ENCODE data around the gene SEMA3E. TPM values are rescaled to one million over a fixed set of nuclear protein-coding genes. Genes with fewer than 3 reads are reported as not detected.

The SEMA3E gene
- total RNA-seq, 1 donor from 2014 or later = 4.6 TPM

DNA sequence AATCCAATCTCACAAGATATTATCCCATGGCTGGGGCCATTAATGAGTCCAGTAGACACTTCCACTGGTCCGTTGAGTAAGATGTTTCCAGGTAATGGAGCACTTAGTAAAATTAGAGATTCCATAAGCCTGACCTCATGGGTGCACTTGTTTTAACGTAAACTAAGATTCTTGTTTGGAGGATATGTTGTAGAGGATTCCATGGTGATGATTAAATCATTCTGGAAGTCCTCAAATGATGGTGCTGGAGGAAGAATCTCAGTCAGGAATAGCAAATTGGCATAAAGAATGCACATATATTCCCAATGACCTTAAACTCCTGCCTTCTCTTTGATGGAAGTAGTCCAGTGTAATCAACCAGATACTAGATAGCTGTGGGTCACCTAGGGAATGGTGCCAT is 324.3 kb downstream of the SEMA3E start:
- H3K27ac Mint-ChIP-seq (ENCODE audit: unreplicated experiment) = no peak overlapping the region
- H3K36me3 ChIP-seq (ENCODE audit: insufficient read depth, low read length) = no peaks in the 10 kb centered on the region
- H3K9me3 ChIP-seq (ENCODE audit: insufficient read depth, low read depth, low read length) = no peaks in the 10 kb centered on the region
- H3K9ac ChIP-seq (ENCODE audit: low read length) = no peak overlapping the region
- H3K4me1 Mint-ChIP-seq (ENCODE audit: low read depth, unreplicated experiment) = no peaks in the 10 kb centered on the region
- H3K4me2 ChIP-seq (ENCODE audit: low read length) = no peak overlapping the region
- no peaks in the 10 kb centered on the region for H3K27me3 Mint-ChIP-seq (ENCODE audit: low read depth, unreplicated experiment)
- no peaks in the 10 kb centered on the region for H3K79me2 ChIP-seq (ENCODE audit: insufficient read depth, low read length)
- DNase-seq (ENCODE audit: low read depth) = no peak
- H2AFZ ChIP-seq (ENCODE audit: low read depth, low read length) = no peak overlapping the region
- H4K20me1 ChIP-seq (ENCODE audit: insufficient read depth, low read length) = no peaks in the 10 kb centered on the region
- H3K27me3 ChIP-seq (ENCODE audit: insufficient read depth, low read length) = no peaks in the 10 kb centered on the region
- H3K4me3 Mint-ChIP-seq (ENCODE audit: unreplicated experiment) = no peak overlapping the region
- H3K4me1 ChIP-seq (ENCODE audit: insufficient read depth, low read length) = no peaks in the 10 kb centered on the region
- no peaks in the 10 kb centered on the region for H3K36me3 Mint-ChIP-seq (ENCODE audit: low read depth, unreplicated experiment)
- H3K4me3 ChIP-seq (ENCODE audit: insufficient read depth, low read depth, low read length) = no peak overlapping the region
- no peak overlapping the region for H3K27ac ChIP-seq (ENCODE audit: low read depth, low read length)
- no peaks in the 10 kb centered on the region for H3K9me3 Mint-ChIP-seq (ENCODE audit: unreplicated experiment)
- FAIRE-seq = no peak
- no peak for TF ChIP-seq EZH2 (IDR thresholded peaks at IDR 0.05; ENCODE audit: insufficient read depth, low read length)
- no peak for TF ChIP-seq CTCF (IDR thresholded peaks at IDR 0.05; ENCODE audit: insufficient read depth, low read depth, low read length)

- no peaks in the 10 kb centered on the region for H3K27me3 ChIP-seq (ENCODE audit: insufficient read depth, low read length)
- no peak overlapping the region for H3K4me3 ChIP-seq (ENCODE audit: insufficient read depth, low read depth, low read length)
- no peak overlapping the region for H3K4me2 ChIP-seq (ENCODE audit: low read length)
- H3K79me2 ChIP-seq (ENCODE audit: insufficient read depth, low read length) = no peaks in the 10 kb centered on the region
- no peaks in the 10 kb centered on the region for H3K9me3 ChIP-seq (ENCODE audit: insufficient read depth, low read depth, low read length)
- FAIRE-seq (no peak), DNase-seq (ENCODE audit: low read depth) (no peak)
- Mint-ChIP-seq H3K27ac (ENCODE audit: unreplicated experiment) (no peak overlapping the region), H3K4me1 (ENCODE audit: low read depth, unreplicated experiment) (no peaks in the 10 kb centered on the region), H3K4me3 (ENCODE audit: unreplicated experiment) (no peak overlapping the region), H3K36me3 (ENCODE audit: low read depth, unreplicated experiment) (no peaks in the 10 kb centered on the region), H3K9me3 (ENCODE audit: unreplicated experiment) (no peaks in the 10 kb centered on the region), H3K27me3 (ENCODE audit: low read depth, unreplicated experiment) (no peaks in the 10 kb centered on the region)
- H3K4me1 ChIP-seq (ENCODE audit: insufficient read depth, low read length) = no peaks in the 10 kb centered on the region
- H4K20me1 ChIP-seq (ENCODE audit: insufficient read depth, low read length) = no peaks in the 10 kb centered on the region
- H3K9ac ChIP-seq (ENCODE audit: low read length) = no peak overlapping the region
- H2AFZ ChIP-seq (ENCODE audit: low read depth, low read length) = no peak overlapping the region
- H3K27ac ChIP-seq (ENCODE audit: low read depth, low read length) = no peak overlapping the region
- no peaks in the 10 kb centered on the region for H3K36me3 ChIP-seq (ENCODE audit: insufficient read depth, low read length)
- TF ChIP-seq EZH2 (IDR thresholded peaks at IDR 0.05; ENCODE audit: insufficient read depth, low read length) = no peak
- no peak for TF ChIP-seq CTCF (IDR thresholded peaks at IDR 0.05; ENCODE audit: insufficient read depth, low read depth, low read length)
Measured at GRCh38 chr7:83321011-83321410, 327.9 kb downstream of the SEMA3E start.

DNA sequence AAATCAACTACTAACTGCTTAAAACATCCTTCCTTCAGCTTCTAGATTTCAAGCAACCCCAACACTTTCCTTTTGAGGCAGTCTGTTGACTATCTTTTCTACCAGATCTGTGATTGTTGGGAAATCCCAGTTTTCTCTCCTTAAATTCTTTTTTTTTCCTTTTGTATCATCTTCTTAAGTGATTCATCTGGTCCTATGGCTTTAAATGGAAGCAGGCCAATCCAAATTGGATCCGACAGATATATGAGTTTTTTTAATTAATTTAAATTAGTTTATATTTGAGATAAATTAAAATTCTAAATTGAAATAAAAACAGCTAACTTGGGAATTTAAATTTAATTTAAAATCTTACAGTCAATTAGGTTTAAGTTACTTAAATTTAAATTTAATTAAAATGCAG is 335.0 kb downstream of the SEMA3E start:
- Histone ChIP-seq H3K9ac (ENCODE audit: low read length) (no peak overlapping the region), H3K4me3 (ENCODE audit: insufficient read depth, low read depth, low read length) (no peak overlapping the region), H3K27ac (ENCODE audit: low read depth, low read length) (no peak overlapping the region), H2AFZ (ENCODE audit: low read depth, low read length) (no peak overlapping the region), H3K4me2 (ENCODE audit: low read length) (no peak overlapping the region), H3K36me3 (ENCODE audit: insufficient read depth, low read length) (no peaks in the 10 kb centered on the region), H3K27me3 (ENCODE audit: insufficient read depth, low read length) (no peaks in the 10 kb centered on the region), H3K9me3 (ENCODE audit: insufficient read depth, low read depth, low read length) (no peaks in the 10 kb centered on the region), H3K79me2 (ENCODE audit: insufficient read depth, low read length) (no peaks in the 10 kb centered on the region), H3K4me1 (ENCODE audit: insufficient read depth, low read length) (no peaks in the 10 kb centered on the region), H4K20me1 (ENCODE audit: insufficient read depth, low read length) (no peaks in the 10 kb centered on the region)
- Mint-ChIP-seq H3K4me3 (ENCODE audit: unreplicated experiment) (no peak overlapping the region), H3K27me3 (ENCODE audit: low read depth, unreplicated experiment) (no peaks in the 10 kb centered on the region), H3K36me3 (ENCODE audit: low read depth, unreplicated experiment) (no peaks in the 10 kb centered on the region), H3K9me3 (ENCODE audit: unreplicated experiment) (no peaks in the 10 kb centered on the region), H3K4me1 (ENCODE audit: low read depth, unreplicated experiment) (no peaks in the 10 kb centered on the region), H3K27ac (ENCODE audit: unreplicated experiment) (no peak overlapping the region)
- no peak for DNase-seq (ENCODE audit: low read depth)
- TF ChIP-seq EZH2 (IDR thresholded peaks at IDR 0.05; ENCODE audit: insufficient read depth, low read length) = no peak
- TF ChIP-seq CTCF (IDR thresholded peaks at IDR 0.05; ENCODE audit: insufficient read depth, low read depth, low read length) = no peak
- no peak for FAIRE-seq

Measured in astrocyte (in vitro differentiated cells and primary cell).